HG03432 (cell line): Measurements from ENCODE around the gene DRAP1.

Experiments
- ATAC-seq: cut with Tn5 transposase; IDR thresholded peaks from one replicate; pipeline ENCODE4 v1.9.1; 2021; ENCODE audit warnings: mild to moderate bottlenecking, moderate library complexity; ENCODE audit not compliant: unreplicated experiment

DRAP1 gene

GRCh38 chr11:65903068-65903481 lies 16.2 kb upstream of the DRAP1 start:
- no peak for ATAC-seq

GRCh38 chr11:65903715-65904114 lies 15.5 kb upstream of the DRAP1 start:
- no peak for ATAC-seq

- no peak for ATAC-seq
Measured at GRCh38 chr11:65906602-65907001, 12.6 kb upstream of the DRAP1 start.

- no peak for ATAC-seq
Measured at GRCh38 chr11:65907878-65908277, 11.3 kb upstream of the DRAP1 start.

GRCh38 chr11:65911682-65912568 lies 7.3 kb upstream of the DRAP1 start:
- no peak for ATAC-seq

- ATAC-seq = no peak
Measured at GRCh38 chr11:65912845-65913244, 6.4 kb upstream of the DRAP1 start.

GRCh38 chr11:65915101-65915820 lies 4.0 kb upstream of the DRAP1 start:
- ATAC-seq = no peak

- ATAC-seq = no peak
Measured at GRCh38 chr11:65915821-65916251, 3.4 kb upstream of the DRAP1 start.

GRCh38 chr11:65916391-65916790 lies 2.8 kb upstream of the DRAP1 start:
- ATAC-seq = no peak

- no peak for ATAC-seq
Measured at GRCh38 chr11:65917077-65917433, 2.2 kb upstream of the DRAP1 start.

GRCh38 chr11:65917434-65918210 lies 1.6 kb upstream of the DRAP1 start:
- no peak for ATAC-seq

GRCh38 chr11:65918211-65919140 lies 750 bp upstream of the DRAP1 start, which contains the start of gene C11orf68:
Gene C11orf68, minus strand, starts transcription at chr11:65919062. Its CDS starts 31 bp downstream, at chr11:65919031.
- ATAC-seq = peak; percentile 56

GRCh38 chr11:65919573-65920371 lies 546 bp downstream of the DRAP1 start:
- ATAC-seq = peak; percentile 42

- ATAC-seq = no peak
Measured at GRCh38 chr11:65920372-65920802, 1.2 kb downstream of the DRAP1 start.

GRCh38 chr11:65921033-65921555 lies 1.9 kb downstream of the DRAP1 start:
- ATAC-seq = no peak

- ATAC-seq = no peak
Measured at GRCh38 chr11:65921876-65922275, 2.6 kb downstream of the DRAP1 start.

- ATAC-seq = no peak
Measured at GRCh38 chr11:65922565-65922964, 3.3 kb downstream of the DRAP1 start.

GRCh38 chr11:65925397-65925796 lies 6.2 kb downstream of the DRAP1 start:
- ATAC-seq = no peak

GRCh38 chr11:65927904-65928397 lies 8.7 kb downstream of the DRAP1 start:
- peak; percentile 82 for ATAC-seq
